HG03520 (cell line): ENCODE measurements around the gene FGF7.
A peak's percentile ranks its signal among the peaks of the same experiment; 100 is the strongest.
"Not testable (repeated sequence)": the region's sequence is repeated elsewhere in the genome, so short reads cannot be mapped to it uniquely, and the experiment has no call there.

ENCODE experiments used
- ATAC-seq: cut with Tn5 transposase; IDR thresholded peaks from one replicate; pipeline ENCODE4 v1.9.1; 2021; ENCODE audit warnings: mild to moderate bottlenecking, moderate library complexity; ENCODE audit not compliant: unreplicated experiment

The FGF7 gene

DNA sequence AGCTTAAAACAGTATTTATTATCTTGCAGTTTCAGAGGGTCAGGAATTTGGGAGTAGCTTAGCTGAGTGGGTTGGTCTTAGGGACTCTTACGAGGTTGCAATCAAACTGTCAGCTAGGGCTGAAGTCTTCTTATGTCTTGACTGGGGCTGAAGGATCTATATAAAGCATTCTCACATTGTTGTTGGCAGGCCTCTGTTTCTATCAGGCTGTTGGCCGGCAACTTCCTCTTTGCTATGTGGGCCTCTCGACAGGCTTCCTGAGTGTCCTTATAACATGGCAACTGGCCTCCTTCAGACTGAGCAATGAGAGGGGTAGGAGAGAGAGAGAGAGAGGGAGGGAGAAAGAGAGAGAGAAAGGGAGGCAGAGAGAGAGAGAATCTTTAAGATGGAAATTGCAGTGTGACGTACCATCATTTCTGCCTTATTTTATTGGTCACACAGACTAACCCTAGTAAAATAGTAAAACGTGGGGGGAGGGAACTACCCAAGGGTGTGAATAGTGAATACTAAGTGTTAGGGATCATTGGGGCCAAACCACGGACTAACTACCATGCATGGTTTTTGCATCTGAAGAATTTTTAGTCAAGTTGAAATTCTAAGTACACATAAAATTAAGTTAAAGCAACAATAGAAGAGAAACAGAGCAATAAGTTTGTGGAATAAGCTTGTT, 16.1 kb downstream of the FGF7 start:
- peak; percentile 82 for ATAC-seq

DNA sequence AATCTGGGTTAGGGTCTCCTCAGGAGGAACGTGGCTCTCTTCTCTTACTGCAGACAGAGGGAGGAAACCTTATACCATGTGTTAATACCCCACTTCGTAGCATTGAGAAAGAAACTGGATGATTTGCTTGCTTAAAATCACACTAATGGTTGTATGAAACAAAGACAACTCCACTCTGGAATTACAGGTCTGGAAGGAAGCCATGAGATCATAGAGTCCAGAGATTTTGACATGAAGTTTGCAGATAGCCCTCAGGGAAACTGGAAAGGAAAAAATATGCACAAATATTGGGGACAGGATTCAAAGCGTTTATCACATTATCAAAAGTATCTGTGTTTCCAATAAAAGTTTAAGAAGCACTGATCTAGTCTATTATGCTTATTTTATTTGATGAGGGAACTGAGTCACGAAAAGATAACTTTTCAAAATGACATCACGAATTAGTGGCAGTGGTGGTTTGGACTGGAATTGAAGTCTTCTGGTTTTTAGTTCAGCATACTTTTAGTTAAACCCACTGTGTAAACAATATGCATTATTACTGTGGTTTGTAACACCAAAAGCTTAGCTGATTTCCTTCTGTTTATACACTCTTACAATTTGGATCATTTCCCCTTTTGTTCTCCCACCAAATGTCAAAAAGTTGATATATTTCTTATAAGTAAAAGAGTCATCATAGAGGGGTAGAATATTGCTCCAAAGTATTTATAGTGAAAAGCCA, 16.8 kb downstream of the FGF7 start:
- ATAC-seq = no peak

DNA sequence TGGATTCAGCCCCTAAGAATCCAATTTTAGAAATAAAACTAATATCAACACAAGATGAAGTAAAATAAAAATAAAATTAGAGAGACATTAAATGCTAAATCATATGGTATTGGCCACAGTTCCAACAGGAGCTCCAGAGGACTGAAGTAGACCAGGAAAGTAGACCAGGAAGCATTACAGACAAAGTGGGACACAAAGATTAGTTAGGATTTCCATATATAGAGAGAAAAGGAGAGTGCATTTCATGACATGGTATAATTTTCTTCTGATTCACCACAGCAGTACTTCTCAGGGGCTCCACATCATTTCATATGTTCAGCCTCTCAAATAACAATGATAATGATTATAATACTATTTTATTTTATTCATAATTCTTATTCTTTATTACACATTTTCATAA, 18.3 kb downstream of the FGF7 start:
- no peak for ATAC-seq

DNA sequence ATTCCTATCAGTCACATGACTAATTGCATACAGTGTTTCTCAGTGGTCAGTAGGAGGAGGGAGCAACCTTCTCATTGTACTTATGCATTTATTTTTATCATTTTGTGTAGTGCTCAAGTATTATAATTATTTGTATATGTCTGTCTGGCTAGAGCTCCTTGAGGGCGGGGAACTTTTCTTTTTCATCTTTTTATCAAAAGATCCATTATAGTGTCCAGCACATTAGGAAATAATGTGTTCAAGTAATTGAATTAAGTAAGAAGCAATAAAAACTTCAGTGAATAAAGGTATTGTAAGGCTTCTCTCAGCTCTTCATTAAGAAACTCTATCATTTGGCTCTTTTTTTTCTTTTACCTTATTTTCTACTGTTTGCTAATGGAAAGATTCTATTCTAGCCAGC, 18.8 kb downstream of the FGF7 start:
- no peak for ATAC-seq

DNA sequence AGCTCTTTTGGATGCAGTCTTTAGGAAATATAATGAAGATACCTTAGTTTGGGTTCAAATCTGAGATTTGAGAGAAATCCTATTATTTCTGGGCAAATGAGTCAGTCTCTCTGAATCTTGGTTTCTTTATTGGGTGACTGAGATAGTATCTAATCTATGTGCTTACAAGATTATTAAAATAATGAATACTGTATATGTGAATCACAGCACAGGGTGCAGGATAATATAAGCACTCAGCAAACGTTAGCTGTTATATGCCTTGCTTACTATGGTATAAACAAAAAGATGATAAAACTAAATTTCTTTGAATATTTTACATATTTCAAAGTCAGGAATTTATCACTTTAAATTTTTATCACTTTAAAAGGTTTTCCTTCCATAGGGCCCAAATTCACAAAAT, 29.6 kb downstream of the FGF7 start:
- no peak for ATAC-seq

DNA sequence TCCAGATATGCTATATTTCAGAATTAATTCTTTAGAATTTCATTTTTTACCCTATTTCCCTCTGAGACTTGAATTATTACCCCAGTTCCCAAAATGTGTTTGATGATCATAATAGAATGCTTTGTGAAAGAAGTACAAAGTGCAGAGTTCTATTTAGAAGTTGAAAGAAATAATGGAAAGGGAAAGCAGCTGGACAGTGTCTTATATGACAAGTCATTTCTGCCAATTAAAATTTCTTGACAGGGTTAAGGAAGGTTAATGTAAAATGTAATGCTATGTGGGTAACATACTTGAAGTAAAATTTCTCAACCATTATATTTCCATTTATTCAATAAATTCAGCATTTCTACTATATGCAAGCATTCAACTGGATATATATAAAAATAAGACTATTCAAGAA, 33.1 kb downstream of the FGF7 start:
- ATAC-seq = no peak

DNA sequence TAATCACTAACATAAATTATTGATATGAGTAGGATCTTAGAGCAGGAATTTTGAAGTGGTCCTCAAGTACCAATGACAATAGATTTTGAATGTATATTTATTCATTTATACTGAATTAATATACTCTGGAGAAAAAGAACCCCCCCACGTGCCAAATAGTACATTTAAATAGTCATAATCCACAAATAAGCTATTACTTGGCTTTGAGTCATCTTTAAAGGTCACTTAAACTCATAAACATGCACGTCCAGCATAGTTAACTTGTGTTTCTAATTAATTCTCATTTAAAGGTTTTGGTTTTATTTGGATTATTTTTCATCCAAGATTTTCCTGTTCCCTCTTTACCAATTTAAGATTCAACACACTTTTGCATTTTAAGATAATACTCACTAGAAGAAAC, 35.1 kb downstream of the FGF7 start:
- no peak for ATAC-seq

DNA sequence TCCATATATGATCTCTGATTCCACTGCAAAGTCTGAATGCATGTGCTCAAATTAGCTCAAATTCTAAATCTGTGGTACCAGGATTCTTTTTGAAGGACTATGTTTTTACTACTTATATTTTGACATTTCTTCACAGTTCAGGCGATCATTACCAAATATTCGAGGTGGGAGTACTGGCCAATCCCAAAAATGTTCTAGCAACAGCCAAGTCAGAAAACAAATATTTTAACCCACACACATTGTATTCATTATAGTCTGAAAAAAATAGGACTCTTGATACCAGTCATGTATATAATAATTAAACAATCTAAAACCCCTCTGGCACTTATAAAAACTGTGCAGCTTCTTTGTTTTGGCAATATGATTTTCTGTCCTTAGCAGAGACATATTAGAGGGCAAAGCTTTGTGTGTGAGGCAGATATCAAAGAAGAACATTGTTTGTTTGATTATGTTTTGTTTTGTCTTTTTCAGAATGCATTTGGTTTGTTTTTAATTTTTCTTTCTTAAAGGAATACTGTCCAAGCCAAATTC, 37.4 kb downstream of the FGF7 start:
- ATAC-seq = no peak

DNA sequence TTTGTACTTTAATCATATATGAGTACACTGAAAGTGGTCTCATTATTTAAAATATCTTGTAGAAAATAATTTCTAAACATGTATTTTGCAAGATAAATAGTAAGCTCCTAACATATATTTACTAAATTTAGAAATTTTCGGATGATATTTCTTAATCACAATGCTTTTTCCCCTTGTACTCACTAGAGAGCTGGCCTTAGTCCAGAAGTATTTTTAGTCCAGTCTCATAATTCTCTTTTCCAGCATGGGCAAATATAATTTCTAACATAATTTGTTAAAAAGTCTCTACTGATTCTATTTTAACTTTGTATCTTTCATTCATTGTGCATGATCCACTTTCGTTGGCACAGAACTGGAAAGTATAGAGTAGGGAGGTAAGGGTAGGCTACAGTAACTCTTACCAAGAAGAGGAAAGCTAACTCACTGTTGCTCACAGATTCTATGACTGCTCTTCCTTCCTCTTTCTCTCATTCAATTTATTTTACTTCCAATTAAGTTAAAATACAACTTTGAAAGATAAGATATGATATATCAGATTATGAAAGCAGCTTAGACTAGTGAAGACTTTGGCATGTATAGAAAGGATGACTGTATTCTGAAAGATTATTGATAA, 39.3 kb downstream of the FGF7 start:
- no peak for ATAC-seq

DNA sequence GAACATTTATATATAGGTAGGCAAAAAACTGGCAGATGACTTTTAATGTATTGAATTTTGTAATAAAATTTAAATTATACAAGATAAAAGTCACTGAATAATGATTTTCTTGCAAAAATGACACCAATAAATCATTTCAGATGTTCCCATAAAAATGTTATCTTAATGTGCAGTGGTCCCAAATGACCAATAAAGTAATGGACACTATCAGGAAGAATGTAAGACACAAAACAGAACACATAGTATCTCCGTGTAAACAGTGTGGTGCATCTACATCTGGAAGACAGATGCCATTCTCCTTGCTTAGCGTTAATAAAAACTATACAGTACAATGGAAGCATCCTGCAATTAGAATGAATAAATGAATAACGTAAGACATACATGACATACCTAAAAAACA, 41.5 kb downstream of the FGF7 start:
- no peak for ATAC-seq

DNA sequence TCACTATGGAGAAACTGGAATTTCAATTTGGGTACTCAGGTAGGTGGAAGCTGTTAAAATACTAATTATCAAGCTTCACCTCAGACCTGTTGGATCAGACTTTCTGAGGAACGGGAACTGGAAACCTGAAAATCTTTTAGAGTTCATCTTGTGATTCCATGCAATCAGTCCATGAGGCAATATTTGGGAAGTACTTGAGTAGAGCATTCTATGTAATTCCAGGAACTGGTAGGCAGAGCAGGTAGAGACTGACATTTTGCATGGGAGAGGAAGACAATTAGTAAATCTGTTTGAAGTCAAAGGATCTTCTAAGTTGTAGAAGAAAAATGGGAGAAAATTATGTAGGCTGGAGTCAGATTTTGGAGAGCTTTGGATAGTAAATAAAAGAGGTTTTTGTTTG, 43.1 kb downstream of the FGF7 start:
- no peak for ATAC-seq

DNA sequence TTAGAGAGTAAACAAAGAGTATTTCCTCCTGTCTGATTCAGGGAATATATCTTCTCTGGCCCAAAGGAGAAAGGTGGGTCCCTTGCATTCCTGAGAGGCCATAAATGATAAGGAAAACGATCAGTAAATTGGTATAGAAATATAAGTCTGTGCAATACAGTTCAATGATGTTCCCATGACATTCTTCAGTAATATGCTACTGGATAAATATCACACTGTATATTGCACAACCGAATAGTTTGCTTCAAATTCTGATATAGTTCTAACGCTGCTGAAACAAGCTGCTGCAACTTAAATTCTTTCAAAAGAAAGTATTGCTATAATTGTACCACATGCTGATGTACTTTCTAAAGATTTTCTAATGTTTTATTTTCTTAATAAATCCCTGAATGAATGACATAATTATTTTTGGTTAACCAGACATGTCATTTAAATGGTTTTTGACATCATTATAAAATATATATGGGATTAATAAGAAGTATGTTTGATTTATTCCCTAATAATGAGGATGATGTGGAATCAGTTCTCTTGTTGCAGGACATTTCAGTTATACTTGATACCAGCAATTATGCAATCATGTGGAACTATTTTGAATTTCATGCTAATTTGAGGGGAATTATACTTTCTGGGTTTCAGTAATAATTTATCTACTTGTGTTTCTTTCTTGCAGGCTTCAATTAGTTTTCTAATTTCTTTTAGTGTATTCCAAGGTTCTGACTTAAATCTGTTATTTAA, 44.9 kb downstream of the FGF7 start:
- ATAC-seq = no peak

DNA sequence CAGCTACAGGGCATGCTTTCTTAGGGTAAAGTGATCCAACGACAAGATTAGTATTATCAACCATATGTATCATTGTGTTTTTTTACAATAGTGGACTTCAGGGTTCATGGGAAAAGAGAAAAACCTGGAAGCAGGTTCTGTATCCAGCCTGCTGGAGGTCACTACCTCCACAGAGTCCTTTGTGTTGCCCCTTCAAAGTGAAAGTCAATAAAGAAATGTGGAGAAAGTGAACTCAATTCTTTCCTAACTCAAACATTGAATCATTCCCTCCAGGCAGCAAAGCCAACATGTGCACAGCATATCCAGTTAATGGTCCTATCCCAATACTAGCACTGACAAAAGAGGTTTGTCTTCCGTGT, 45.4 kb downstream of the FGF7 start:
- ATAC-seq = no peak

DNA sequence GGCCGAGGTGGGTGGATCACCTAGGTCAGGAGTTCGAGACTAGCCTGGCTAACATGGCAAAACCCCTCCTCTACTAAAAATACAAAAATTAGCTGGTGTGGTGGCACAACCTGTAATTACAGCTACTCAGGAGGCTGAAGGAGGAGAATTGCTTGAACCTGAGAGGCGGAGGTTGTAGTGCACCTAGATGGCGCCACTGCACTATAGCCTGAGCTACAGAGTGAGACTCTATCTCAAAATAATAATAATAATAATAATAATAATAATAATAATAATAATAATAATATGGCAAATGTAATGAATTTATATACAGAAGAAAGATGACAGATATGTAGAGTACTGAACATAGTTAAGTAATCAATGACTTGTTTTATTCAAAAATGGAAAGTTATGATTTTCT, 48.2 kb downstream of the FGF7 start:
- not testable (repeated sequence) for ATAC-seq

DNA sequence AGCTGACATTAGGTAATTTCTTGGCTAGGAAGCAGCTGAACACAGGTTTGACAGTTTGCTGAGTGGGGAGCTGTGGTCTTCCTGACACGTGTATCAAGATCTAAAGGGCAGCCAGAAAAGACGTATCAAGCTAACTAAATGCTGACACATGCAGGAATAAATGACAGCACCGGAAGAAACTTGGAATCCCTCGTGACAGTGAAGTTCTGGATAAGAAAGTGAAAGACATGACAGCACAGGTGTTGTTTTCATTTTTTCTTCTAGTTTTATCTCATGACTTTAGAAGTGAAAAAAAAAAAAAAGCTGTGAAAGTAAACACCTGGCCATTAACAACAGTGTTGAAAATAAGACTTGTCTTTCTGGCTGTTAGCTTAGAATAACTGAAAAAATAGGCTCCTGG, 48.7 kb downstream of the FGF7 start:
- peak; percentile 69 for ATAC-seq

DNA sequence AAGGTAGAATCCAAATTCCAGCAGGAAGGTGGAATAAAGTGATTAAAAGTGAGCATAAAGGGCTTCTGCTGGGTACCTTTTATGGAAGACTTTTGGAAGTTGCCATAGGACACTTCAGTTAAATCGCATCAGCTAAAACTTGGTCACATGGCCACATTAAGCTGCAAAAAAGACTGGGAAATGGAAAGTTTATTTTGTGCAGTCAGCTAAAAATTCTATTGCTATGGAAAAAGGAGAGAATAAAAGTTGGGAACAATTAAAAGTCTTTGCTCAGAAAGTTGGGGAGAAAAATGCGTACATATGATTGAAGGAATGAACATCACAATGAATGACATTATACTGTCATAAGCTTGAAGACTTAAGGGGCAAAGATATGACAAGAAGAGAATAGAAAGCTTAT, 49.3 kb downstream of the FGF7 start:
- ATAC-seq = no peak

DNA sequence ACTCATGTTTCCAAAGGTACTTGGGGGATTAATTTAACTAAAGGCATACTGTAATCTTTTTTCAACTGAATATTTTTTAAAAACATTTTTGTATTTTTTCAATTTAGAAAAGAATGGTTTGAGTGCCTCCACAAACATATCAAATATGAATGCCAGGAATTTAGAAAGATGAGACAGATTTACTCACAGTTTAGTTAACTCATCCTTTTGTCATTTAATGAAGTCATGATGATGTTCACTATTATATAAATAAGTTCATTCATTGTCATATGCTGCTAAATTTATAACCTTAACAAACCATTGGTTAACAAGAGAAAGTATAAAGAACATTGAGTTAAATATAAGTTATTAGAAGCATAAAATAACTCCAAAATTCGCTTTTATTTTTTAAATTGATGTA, 50.0 kb downstream of the FGF7 start:
- ATAC-seq = no peak

DNA sequence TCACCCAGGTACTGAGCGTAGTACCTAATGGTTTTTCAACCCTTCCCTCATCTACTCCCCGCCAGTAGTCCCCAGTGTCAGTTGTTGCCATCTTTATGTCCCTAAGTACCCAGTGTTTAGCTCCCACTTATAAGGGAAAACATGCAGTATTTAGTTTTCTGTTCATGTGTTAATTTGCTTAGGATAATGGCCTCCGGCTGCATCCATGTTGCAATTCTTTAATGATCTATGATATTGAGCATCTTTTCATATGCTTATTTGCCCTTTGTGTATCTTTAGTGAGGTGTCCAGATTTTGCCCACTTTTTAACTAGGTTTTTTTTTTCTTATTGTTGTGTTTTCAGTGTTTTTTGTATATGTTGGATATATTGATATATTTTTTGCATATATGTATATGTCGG, 55.0 kb downstream of the FGF7 start:
- not testable (repeated sequence) for ATAC-seq

DNA sequence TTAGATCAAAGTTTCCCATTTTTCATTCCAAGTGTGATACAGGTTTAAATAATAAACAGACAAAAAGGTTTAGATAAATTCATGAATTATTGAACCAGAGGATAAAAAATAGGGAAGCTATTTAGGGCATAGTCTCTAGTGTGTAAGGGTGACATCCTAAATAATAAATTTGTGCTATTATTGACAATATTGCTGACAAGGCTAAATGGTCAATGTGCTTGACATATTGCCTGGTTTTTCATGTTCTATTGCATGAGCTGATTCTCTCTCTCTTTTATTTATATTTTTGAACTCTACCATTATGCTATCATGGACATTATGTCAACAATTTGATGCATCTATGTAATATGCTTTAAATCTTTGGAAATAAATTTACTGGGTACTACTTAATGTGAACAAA, 55.9 kb downstream of the FGF7 start:
- ATAC-seq = not testable (repeated sequence)

DNA sequence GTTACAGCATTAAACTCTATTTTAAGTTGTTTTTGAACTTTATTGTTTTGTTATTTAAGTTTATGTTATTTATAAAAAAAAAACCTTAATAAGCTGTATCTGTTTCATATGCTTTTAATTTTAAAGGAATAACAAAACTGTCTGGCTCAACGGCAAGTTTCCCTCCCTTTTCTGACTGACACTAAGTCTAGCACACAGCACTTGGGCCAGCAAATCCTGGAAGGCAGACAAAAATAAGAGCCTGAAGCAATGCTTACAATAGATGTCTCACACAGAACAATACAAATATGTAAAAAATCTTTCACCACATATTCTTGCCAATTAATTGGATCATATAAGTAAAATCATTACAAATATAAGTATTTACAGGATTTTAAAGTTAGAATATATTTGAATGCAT, 62.4 kb downstream of the FGF7 start:
- ATAC-seq = not testable (repeated sequence)

DNA sequence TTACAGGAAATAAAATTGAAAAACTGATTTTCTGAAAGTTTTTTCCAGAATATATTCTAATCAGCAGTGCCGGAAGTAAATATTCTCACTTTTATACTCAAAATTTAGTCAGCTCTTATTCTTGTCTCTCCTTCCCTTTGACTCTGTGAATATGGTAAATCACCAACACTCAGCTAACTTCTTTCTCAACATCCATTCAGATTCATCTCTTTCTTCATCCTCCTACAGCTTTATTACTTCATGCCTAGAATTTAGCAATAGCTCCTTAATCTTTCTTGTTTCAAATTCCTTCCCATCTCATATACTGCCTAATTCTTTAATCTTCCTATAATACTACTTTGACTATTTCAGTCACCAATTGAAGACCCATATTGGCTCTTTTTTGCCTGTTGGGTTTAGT, 67.9 kb downstream of the FGF7 start:
- no peak for ATAC-seq

DNA sequence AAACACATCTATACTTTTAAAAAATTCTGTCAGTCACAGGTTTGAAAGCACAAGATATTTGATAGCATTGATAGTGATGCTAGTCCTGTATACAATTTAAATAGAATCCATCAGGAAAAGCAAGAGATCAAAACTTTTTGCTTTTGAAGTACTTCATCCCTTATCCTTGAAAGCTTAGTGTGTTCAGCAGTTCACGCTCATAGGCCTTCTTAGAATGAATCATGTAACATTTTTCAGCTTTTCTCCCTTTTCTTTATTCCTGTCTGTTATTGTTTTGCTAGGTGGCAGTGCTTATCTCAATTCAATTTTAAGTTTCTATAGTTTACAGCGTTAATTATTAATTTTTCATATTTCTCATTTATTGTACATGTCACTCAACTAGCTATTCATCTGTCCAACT, 69.1 kb downstream of the FGF7 start:
- ATAC-seq = no peak
